IPS-NIHi7 (cell line): ENCODE results near the gene FYB2.
A peak's percentile ranks its signal among the peaks of the same experiment; 100 is the strongest.

Experiments used
- DNase-seq: peaks from one replicate; pipeline ENCODE4 v3.0.0; 2012; ENCODE audit warnings: mixed read lengths; ENCODE audit errors: extremely low spot score

The FYB2 gene

GRCh38 chr1:56819387-56819899 is at the start of gene FYB2:
TSS of gene FYB2 (minus strand) at chr1:56819404. CDS start at chr1:56819290, 114 bp downstream.
- peak; percentile 76 for DNase-seq

- DNase-seq: no peak
Observed at GRCh38 chr1:56868761-56869160, 49.6 kb upstream of the FYB2 start.

GRCh38 chr1:56867491-56867890 is 48.3 kb upstream of the FYB2 start:
- no peak for DNase-seq

- DNase-seq: no peak
Observed at GRCh38 chr1:56866656-56867055, 47.5 kb upstream of the FYB2 start.

- DNase-seq: no peak
Observed at GRCh38 chr1:56864430-56864829, 45.2 kb upstream of the FYB2 start.

- no peak for DNase-seq
Observed at GRCh38 chr1:56863265-56863992, 44.2 kb upstream of the FYB2 start.

- no peak for DNase-seq
Observed at GRCh38 chr1:56859287-56859686, 40.1 kb upstream of the FYB2 start.

- no peak for DNase-seq
Observed at GRCh38 chr1:56856186-56856585, 37.0 kb upstream of the FYB2 start.

GRCh38 chr1:56855190-56855589 is 36.0 kb upstream of the FYB2 start:
- no peak for DNase-seq

- no peak for DNase-seq
Observed at GRCh38 chr1:56854521-56855099, 35.4 kb upstream of the FYB2 start, which contains the start of gene C8A. TSS of gene C8A (plus strand) at chr1:56854797. CDS start at chr1:56854902, 105 bp downstream.

GRCh38 chr1:56852476-56852875 is 33.3 kb upstream of the FYB2 start:
- no peak for DNase-seq

GRCh38 chr1:56850922-56851321 is 31.7 kb upstream of the FYB2 start:
- DNase-seq: no peak

- DNase-seq: no peak
Observed at GRCh38 chr1:56850411-56850810, 31.2 kb upstream of the FYB2 start.

- DNase-seq: no peak
Observed at GRCh38 chr1:56849750-56850149, 30.5 kb upstream of the FYB2 start.

GRCh38 chr1:56845343-56845742 is 26.1 kb upstream of the FYB2 start:
- DNase-seq: no peak

GRCh38 chr1:56844545-56845136 is 25.4 kb upstream of the FYB2 start:
- DNase-seq: no peak

- DNase-seq: no peak
Observed at GRCh38 chr1:56843544-56843943, 24.3 kb upstream of the FYB2 start.

GRCh38 chr1:56838759-56839158 is 19.6 kb upstream of the FYB2 start:
- DNase-seq: no peak

- peak; percentile 12 for DNase-seq
Observed at GRCh38 chr1:56837244-56837939, 18.2 kb upstream of the FYB2 start.

GRCh38 chr1:56836359-56836758 is 17.2 kb upstream of the FYB2 start:
- DNase-seq: no peak

GRCh38 chr1:56835657-56836056 is 16.5 kb upstream of the FYB2 start:
- no peak for DNase-seq
